Activated CD8-positive, alpha-beta memory T cell treated with anti-CD3 and anti-CD28 coated beads, Interleukin-2, amount 50 U/mL, for 24 hours (primary cell): Measurements from ENCODE around the gene PIWIL4.
"Not testable (repeated sequence)": the region's sequence is repeated elsewhere in the genome, so short reads cannot be mapped to it uniquely, and the experiment has no call there.

Experiments used
- DNase-seq: peaks from one replicate; pipeline ENCODE4 v3.0.0-alpha.2; 2020; ENCODE audit errors: extremely low read depth

The PIWIL4 gene

DNA sequence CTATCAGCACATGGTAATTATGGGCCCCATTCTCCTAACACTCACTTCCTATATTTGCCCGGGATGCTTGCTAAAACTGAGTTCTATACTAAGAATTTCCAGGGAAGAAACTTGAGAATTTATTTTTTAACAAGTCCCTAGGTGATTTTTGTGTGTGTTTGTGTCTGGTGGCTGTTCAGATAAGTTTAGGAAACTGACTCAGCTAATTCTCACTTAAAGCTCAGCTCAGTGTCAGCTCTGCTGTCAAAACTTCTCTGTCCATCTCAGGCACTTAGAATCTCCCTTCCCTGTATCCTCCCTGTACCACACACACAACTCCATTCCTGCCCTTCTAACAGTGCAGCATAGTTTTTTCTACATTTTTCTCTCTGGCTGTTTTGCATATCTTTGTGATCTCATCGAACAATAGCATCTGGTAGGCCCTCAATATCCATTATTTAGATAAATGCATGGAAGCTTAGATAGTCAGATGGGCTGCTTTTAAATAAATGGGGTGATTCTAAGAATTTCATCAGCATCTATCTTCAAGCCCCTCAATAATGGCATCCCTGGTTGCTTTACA, 69.3 kb downstream of the PIWIL4 start:
- no peak for DNase-seq

GRCh38 chr11:94638301-94638901, 71.2 kb downstream of the PIWIL4 start:
- DNase-seq: no peak

DNA sequence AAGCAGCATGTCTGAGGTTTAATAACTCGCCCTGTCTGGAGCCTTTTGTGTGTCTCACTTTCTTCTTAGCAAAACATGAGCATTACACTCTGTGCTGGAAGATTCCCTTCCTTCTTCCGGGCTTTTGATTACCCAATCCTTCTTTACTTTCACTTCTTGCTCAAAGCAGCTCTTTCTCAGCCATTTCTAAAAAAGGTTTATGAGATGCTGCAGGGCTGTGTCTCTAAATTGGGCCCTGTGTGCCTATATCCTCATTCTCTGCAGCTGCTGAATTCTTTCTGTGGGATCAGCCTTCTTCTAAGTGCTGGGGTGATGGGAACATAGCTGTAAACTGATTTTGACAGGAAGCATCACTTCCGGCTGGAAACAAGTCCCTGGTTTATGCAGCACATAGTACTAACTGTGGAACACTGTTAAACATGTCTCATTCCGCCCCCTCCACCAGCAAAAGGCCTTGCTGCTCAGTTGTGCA, 71.8 kb downstream of the PIWIL4 start:
- no peak for DNase-seq

DNA sequence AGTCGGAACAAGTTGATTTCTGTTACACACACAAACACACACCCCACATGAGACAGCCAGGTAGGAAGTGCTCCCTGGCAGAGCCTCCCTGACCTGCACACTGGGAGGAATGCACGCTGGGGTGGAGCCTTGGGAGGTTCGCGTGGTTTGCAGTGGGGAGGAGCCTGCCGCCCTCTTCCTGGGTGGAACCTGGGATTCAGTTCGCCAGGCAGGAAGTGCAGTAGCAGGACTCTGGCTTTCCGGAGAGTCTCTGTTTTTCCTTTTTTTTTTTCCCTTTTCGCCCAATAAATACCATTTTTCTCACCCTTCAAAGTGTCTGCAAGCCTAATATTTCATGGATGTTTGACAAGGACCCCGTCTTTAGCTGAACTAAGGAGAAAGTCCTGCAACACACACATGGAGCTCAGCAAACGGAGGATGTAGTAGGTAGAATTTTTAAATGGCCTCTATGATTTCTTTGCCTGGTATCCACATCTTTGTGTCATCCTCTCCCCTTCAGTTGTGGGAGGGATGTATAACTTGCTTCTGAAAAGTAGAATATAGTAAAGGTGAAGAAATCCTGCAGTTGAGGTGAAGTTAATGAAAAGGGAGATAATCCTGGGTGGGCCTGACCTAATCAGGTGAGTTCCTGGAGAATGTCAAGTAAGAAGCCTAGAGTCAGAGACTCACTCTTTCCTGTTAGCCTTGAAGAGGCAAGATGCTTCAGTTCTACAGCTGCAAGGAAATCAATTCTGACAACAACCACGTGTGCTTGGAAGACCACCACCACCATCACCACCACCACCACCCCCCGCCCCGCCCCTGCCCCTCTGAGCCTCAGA, 72.9 kb downstream of the PIWIL4 start:
- DNase-seq: no peak

DNA sequence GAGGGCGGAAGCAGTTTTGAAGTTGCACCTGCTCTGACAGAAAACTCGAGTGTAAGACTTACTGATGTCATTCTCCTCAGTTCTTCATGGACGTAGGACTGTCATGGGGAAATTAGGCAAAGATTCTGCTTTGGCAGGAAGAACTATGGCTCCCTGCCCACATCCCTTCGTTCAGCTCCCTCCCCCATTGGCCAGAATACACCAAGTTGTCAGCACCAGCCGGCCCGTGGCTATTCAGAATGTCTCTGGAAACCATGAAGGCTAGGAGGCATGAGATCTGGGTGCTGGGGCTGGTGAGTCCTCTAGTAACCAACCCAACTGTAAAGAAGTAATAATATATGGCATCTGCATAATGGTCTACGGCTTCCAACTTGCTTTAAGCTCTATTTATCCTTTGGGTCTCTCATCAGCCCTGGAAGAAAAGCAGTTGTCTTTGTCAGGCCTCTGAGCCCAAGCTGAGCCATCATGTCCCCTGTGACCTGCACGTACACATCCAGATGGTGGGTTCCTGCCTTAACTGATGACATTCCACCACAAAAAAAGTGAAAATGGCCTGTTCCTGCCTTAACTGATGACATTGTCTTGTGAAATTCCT, 74.1 kb downstream of the PIWIL4 start:
- DNase-seq: no peak

DNA sequence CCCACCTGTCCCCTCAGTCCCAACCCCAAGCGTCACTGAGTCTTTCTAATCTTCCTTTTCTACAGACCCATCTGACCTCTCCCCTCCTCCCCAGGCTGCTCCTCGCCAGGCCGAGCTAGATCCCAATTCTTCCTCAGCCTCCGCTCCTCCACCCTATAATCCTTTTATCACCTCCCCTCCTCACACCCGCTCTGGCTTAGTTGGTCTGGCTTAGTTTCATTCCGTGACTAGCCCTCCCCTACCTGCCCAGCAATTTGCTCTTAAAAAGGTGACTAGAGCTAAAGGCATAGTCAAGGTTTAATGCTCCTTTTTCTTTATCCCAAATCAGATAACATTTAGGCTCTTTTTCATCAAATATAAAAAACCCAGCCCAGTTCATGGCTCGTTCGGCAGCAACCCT, 76.0 kb downstream of the PIWIL4 start:
- not testable (repeated sequence) for DNase-seq

GRCh38 chr11:94647926-94648325, 80.8 kb downstream of the PIWIL4 start:
- no peak for DNase-seq

DNA sequence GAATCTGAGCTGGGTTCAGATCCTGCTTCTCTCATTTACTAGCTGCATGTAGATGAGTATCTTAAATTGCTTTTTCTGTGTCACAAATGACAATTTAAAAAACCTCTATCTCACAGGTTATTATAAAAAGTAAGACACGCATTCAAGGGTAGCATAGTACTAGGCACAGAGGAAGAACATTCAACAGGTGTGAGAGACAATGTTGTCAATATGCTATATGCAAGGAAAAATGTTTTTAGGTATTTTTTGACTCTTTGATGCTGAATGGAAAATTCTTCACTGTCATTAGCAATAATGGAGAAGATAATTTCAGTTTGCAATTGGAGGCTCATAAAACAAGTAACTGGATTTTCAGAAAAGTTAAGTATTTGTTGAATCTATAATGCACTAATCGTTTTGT, 81.6 kb downstream of the PIWIL4 start:
- DNase-seq: no peak

DNA sequence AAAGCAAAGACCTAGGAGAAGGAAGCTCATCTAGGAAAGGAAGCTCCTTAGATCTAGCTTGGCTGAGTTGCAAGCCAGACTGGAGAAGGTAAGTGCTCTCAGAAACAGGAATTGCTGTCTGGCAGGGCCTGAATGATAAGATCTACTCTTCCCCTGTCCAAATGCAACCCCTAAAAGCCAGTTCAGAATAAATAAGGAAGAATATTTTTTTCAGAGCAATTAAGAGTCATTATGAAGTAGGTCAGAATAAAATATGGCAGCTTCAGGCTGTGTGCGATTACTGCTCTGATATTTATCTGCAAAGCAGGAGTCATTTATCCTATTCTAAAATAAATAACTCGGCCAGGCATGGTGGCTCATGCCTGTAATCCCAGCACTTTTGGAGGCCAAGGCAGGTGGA, 82.1 kb downstream of the PIWIL4 start:
- DNase-seq: no peak

- no peak for DNase-seq
Measured at GRCh38 chr11:94649964-94650623, 82.9 kb downstream of the PIWIL4 start.

- DNase-seq: no peak
Measured at GRCh38 chr11:94650756-94651155, 83.6 kb downstream of the PIWIL4 start.

- no peak for DNase-seq
Measured at GRCh38 chr11:94652735-94653284, 85.6 kb downstream of the PIWIL4 start.

DNA sequence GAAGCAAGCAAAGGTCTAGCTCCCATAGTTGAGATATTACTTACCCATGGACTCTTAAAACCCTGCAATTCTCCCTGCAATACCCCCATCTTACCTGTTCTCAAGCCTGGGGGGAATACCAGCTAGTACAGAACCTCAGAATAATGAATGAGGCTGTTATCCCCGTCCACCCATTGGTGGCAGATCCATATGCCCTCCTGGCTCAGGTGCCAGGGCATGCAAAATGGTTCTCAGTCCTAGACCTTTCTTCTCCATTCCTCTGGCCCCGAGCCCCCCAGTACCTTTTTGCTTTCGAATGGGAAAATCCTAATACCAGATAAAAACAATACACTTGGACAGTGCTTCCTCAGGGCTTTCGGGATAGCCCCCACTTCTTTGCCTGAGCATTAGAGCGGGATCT, 86.4 kb downstream of the PIWIL4 start:
- DNase-seq: no peak

GRCh38 chr11:94654201-94654600, 87.0 kb downstream of the PIWIL4 start:
- no peak for DNase-seq

DNA sequence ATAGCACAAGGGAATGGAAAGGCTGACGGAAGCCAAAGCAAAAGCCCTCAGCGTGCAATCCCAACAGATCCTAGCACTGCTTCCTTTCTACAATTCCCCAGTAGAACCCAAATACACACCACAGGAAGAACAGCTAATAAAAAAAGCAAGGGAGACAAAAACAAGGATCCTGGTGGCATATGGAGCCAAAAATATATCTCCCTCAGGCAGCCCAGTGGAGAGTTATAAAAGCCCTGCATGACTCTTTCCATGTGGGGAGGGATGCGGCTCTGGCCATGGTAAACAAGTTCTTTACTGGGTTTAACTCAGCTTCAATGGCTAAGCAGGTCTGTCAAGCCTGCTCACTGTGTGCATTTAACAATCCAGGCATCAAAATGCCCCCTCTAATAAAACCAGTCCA, 88.1 kb downstream of the PIWIL4 start:
- no peak for DNase-seq

- no peak for DNase-seq
Measured at GRCh38 chr11:94655956-94656355, 88.8 kb downstream of the PIWIL4 start.

GRCh38 chr11:94656968-94657367, 89.8 kb downstream of the PIWIL4 start:
- DNase-seq: no peak

DNA sequence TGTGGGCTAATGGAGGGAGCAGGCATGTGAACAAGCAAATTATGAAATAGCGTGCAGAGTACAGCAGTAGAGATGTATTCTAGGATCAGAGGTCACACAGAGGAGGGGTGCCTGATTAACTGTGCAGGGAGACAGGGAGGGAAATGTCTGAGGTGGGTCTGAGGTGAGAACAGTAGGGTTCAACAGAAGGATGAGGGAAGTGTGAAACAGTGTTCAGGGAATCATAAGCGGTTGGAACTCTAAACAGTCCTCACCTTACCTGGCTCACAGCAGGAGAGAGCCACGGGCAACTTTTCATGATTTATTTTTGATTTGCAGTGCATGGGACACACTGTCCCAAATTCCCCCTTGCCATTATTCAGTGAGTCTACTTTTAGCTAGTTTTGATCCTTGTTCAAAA, 90.5 kb downstream of the PIWIL4 start:
- no peak for DNase-seq

- DNase-seq: no peak
Measured at GRCh38 chr11:94658386-94658785, 91.2 kb downstream of the PIWIL4 start.

- DNase-seq: no peak
Measured at GRCh38 chr11:94658888-94659287, 91.7 kb downstream of the PIWIL4 start.

GRCh38 chr11:94661444-94661843, 94.3 kb downstream of the PIWIL4 start:
- DNase-seq: no peak
